DOHH2 (cell line): ENCODE data around the gene TEAD3.

Experiments
- EZH2phosphoT487 ChIP-seq: fragments of 200-600 bp; sonication (generic); IDR thresholded peaks from 2 replicates; pipeline ENCODE4 v1.6.1; 2017; ENCODE audit warnings: borderline replicate concordance, mild to moderate bottlenecking, antibody characterized with exemption, low read length, moderate library complexity, mixed read lengths
- TF ChIP-seq, protein P1 (sequence below): fragments of 200-600 bp; sonication (generic); IDR thresholded peaks from one replicate; pipeline ENCODE4 v1.5.1; 2014; ENCODE audit warnings: antibody characterized with exemption, mild to moderate bottlenecking, low read depth, low read length; ENCODE audit not compliant: poor library complexity, severe bottlenecking

DNA sequence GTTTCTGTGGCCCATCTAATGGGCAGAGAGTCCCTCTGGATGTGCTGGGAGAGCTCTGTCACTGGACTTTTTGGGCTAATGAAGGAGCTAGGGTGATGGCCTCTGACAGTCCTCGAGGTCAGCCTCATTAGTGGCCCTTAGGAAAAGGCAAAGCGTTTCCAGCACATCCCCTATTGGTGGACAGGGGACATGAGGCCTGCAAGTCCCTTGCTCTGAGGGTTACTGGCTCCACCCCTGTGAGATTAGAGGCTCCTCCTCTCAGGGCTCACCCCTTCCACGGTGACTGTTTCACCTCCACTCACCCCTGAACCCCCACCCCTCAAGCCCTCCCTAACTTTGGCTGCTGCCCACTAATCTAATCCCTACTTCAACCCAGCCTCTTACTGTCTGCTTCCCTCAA, 57.6 kb downstream of the TEAD3 start:
- TF ChIP-seq, protein P1, sequence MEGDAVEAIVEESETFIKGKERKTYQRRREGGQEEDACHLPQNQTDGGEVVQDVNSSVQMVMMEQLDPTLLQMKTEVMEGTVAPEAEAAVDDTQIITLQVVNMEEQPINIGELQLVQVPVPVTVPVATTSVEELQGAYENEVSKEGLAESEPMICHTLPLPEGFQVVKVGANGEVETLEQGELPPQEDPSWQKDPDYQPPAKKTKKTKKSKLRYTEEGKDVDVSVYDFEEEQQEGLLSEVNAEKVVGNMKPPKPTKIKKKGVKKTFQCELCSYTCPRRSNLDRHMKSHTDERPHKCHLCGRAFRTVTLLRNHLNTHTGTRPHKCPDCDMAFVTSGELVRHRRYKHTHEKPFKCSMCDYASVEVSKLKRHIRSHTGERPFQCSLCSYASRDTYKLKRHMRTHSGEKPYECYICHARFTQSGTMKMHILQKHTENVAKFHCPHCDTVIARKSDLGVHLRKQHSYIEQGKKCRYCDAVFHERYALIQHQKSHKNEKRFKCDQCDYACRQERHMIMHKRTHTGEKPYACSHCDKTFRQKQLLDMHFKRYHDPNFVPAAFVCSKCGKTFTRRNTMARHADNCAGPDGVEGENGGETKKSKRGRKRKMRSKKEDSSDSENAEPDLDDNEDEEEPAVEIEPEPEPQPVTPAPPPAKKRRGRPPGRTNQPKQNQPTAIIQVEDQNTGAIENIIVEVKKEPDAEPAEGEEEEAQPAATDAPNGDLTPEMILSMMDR, result no peak
- TF ChIP-seq EZH2phosphoT487, result no peak
